WTC11 (cell line): Measurements from ENCODE around the gene CSNK1G1. TPM values are rescaled to one million over a fixed set of nuclear protein-coding genes. Genes with fewer than 3 reads are reported as not detected.

Experiments
- ATAC-seq: fragments of 200-7000 bp; cut with Tn5 transposase; 2 replicates; pipeline ENCODE4 v1.10.0; 2021; ENCODE audit warnings: mild to moderate bottlenecking, moderate library complexity
- CTCF ChIA-PET: fragments of 300-600 bp; sonication (Branson Sonifier 250); formaldehyde crosslinking; loops from one replicate; lab custom pipeline; 2021; ENCODE audit warnings: antibody characterized with exemption; lab: Charles Lee
- POLR2A ChIA-PET: fragments of 350-600 bp; sonication (Branson Sonifier 250); formaldehyde crosslinking; loops from one replicate; lab custom pipeline; 2021; ENCODE audit warnings: antibody characterized with exemption; lab: Charles Lee
- DNase-seq: peaks from one replicate; pipeline ENCODE4 v3.0.0; 2021; ENCODE audit warnings: low spot score
- H3K27ac Mint-ChIP-seq: 2 replicates; pipeline ENCODE4 v1.8.0; 2021; ENCODE audit warnings: mixed read lengths
- H3K27me3 Mint-ChIP-seq: 2 replicates; pipeline ENCODE4 v1.8.0; 2021; ENCODE audit warnings: low read depth, mild to moderate bottlenecking, moderate library complexity, mixed read lengths
- H3K36me3 Mint-ChIP-seq: 2 replicates; pipeline ENCODE4 v1.8.0; 2021; ENCODE audit warnings: mixed read lengths
- H3K4me1 Mint-ChIP-seq: 2 replicates; pipeline ENCODE4 v1.8.0; 2022; ENCODE audit warnings: mixed read lengths
- H3K4me3 Mint-ChIP-seq: 2 replicates; pipeline ENCODE4 v1.8.0; 2021; ENCODE audit warnings: mild to moderate bottlenecking, moderate library complexity, mixed read lengths
- H3K9me3 Mint-ChIP-seq: 2 replicates; pipeline ENCODE4 v1.8.0; 2021; ENCODE audit warnings: mixed read lengths
- ARID4B ChIP-seq: sonication (generic); formaldehyde crosslinking; IDR thresholded peaks from 2 replicates; pipeline ENCODE4 v1.8.0; 2023; ENCODE audit warnings: missing genetic modification reagents, mild to moderate bottlenecking, borderline replicate concordance
- ATF1 ChIP-seq: sonication (generic); formaldehyde crosslinking; IDR thresholded peaks from 2 replicates; pipeline ENCODE4 v1.8.1; 2023; ENCODE audit warnings: mild to moderate bottlenecking, moderate library complexity, missing genetic modification reagents
- ATF3 ChIP-seq: sonication (generic); formaldehyde crosslinking; conservative IDR thresholded peaks from 2 replicates; pipeline ENCODE4 v1.8.1; 2022; ENCODE audit warnings: mild to moderate bottlenecking, missing genetic modification reagents
- CREB1 ChIP-seq: sonication (generic); formaldehyde crosslinking; IDR thresholded peaks from 2 replicates; pipeline ENCODE4 v1.8.0; 2023; ENCODE audit warnings: mild to moderate bottlenecking, missing genetic modification reagents
- ELF4 ChIP-seq: sonication (generic); formaldehyde crosslinking; IDR thresholded peaks from 2 replicates; pipeline ENCODE4 v1.8.1; 2022; ENCODE audit warnings: low read depth, mild to moderate bottlenecking, moderate library complexity, missing genetic modification reagents
- ESRRA ChIP-seq: sonication (generic); formaldehyde crosslinking; IDR thresholded peaks from 2 replicates; pipeline ENCODE4 v1.8.1; 2022; ENCODE audit warnings: mild to moderate bottlenecking, missing genetic modification reagents, borderline replicate concordance
- IRF1 ChIP-seq: sonication (generic); formaldehyde crosslinking; IDR thresholded peaks from 2 replicates; pipeline ENCODE4 v1.8.0; 2023; ENCODE audit warnings: missing genetic modification reagents
- KAT7 ChIP-seq: sonication (generic); formaldehyde crosslinking; IDR thresholded peaks from 2 replicates; pipeline ENCODE4 v1.8.1; 2023; ENCODE audit warnings: missing genetic modification reagents, mild to moderate bottlenecking, borderline replicate concordance
- MYBL2 ChIP-seq: sonication (generic); formaldehyde crosslinking; IDR thresholded peaks from 2 replicates; pipeline ENCODE4 v1.8.1; 2023; ENCODE audit warnings: mild to moderate bottlenecking, moderate library complexity, missing genetic modification reagents
- NFE2L1 ChIP-seq: sonication (generic); formaldehyde crosslinking; IDR thresholded peaks from 2 replicates; pipeline ENCODE4 v1.8.1; 2023; ENCODE audit warnings: missing genetic modification reagents
- NFYB ChIP-seq: sonication (generic); formaldehyde crosslinking; conservative IDR thresholded peaks from 2 replicates; pipeline ENCODE4 v1.8.0; 2022; ENCODE audit warnings: low read depth, missing genetic modification reagents
- NR2C2 ChIP-seq: sonication (generic); formaldehyde crosslinking; IDR thresholded peaks from 2 replicates; pipeline ENCODE4 v1.8.0; 2022; ENCODE audit warnings: mild to moderate bottlenecking, missing genetic modification reagents
- PREB ChIP-seq: sonication (generic); formaldehyde crosslinking; IDR thresholded peaks from 2 replicates; pipeline ENCODE4 v1.8.1; 2022; ENCODE audit warnings: mild to moderate bottlenecking, missing genetic modification reagents, moderate library complexity, borderline replicate concordance
- TEAD1 ChIP-seq: sonication (generic); formaldehyde crosslinking; IDR thresholded peaks from 2 replicates; pipeline ENCODE4 v1.8.0; 2022; ENCODE audit warnings: mild to moderate bottlenecking, missing genetic modification reagents
- TP53 ChIP-seq: sonication (generic); formaldehyde crosslinking; IDR thresholded peaks from 2 replicates; pipeline ENCODE4 v1.8.1; 2023; ENCODE audit warnings: mild to moderate bottlenecking, missing genetic modification reagents
- USF1 ChIP-seq: sonication (generic); formaldehyde crosslinking; IDR thresholded peaks from 2 replicates; pipeline ENCODE4 v1.8.0; 2022; ENCODE audit warnings: mild to moderate bottlenecking, missing genetic modification reagents
- ZNF232 ChIP-seq: sonication (generic); formaldehyde crosslinking; IDR thresholded peaks from 2 replicates; pipeline ENCODE4 v1.8.0; 2022; ENCODE audit warnings: mild to moderate bottlenecking, missing genetic modification reagents
- ZNF425 ChIP-seq: fragments of 250-450 bp; sonication (Bioruptor Pico); conservative IDR thresholded peaks from 2 replicates; pipeline ENCODE4 v1.9.0; 2021; ENCODE audit warnings: mild to moderate bottlenecking
- ZNF512 ChIP-seq: sonication (generic); formaldehyde crosslinking; IDR thresholded peaks from 2 replicates; pipeline ENCODE4 v1.8.1; 2022; ENCODE audit warnings: missing genetic modification reagents, borderline replicate concordance
- total RNA-seq: library from RNA; stranded (reverse); gene quantifications from 3 replicates; pipeline ENCODE4 v1.2.3, GENCODE V29; 2021

The CSNK1G1 gene
- total RNA-seq, 1 experiment from 2014 or later = 19.3 TPM

- no peak for TF ChIP-seq PREB (CRISPR knock-in tag)
These were observed 30.3 kb upstream of the CSNK1G1 start (continued) for GRCh38 chr15:64386291-64386690.

- H3K9me3 Mint-ChIP-seq = no peaks in the 10 kb centered on the region
- H3K27me3 Mint-ChIP-seq = peaks cover 69% of the 10 kb centered on the region
- no peak overlapping the region for H3K27ac Mint-ChIP-seq
- ChIA-PET POLR2A (no interaction called here), CTCF (no interaction called here)
- DNase-seq = no peak
- peaks cover 11% of the 10 kb centered on the region for H3K4me1 Mint-ChIP-seq
- TF ChIP-seq USF1 (no peak), CREB1 (CRISPR knock-in tag) (no peak), IRF1 (no peak), ZNF512 (CRISPR knock-in tag) (no peak), ATF1 (no peak), KAT7 (no peak), NR2C2 (CRISPR knock-in tag) (no peak), ARID4B (CRISPR knock-in tag) (no peak), NFE2L1 (CRISPR knock-in tag) (no peak)
- no peak overlapping the region for H3K4me3 Mint-ChIP-seq
- 0 out of 2 replicates have a peak, but pooled peaks cover 2% of the 10 kb centered on the region for H3K36me3 Mint-ChIP-seq
- no peak for ATAC-seq
These were observed 27.8 kb upstream of the CSNK1G1 start for GRCh38 chr15:64383760-64384159.

- H3K36me3 Mint-ChIP-seq = peaks cover 5% of the 10 kb centered on the region
- ATAC-seq (peak; percentile 99), DNase-seq (peak; percentile 95)
- peak within 1 kb of the TSS; percentile 88 for H3K4me3 Mint-ChIP-seq
- ChIA-PET CTCF (interaction anchor here (0.5 to 0.6 kb wide), 2 partner anchors 22 to 47 kb away, joined by 3 read pairs; no protein-coding TSS in a partner anchor), POLR2A (interaction anchor here (0.6 to 0.7 kb wide), 2 partner anchors 9 to 111 kb away, joined by 3 to 4 read pairs; no protein-coding TSS in a partner anchor)
- H3K4me1 Mint-ChIP-seq = peaks cover 11% of the 10 kb centered on the region
- H3K27me3 Mint-ChIP-seq = peaks cover 65% of the 10 kb centered on the region
- H3K27ac Mint-ChIP-seq = peak within 1 kb of the TSS; percentile 60; the same call in 1 of the 2 replicates
- no peaks in the 10 kb centered on the region for H3K9me3 Mint-ChIP-seq
- TF ChIP-seq TEAD1 (CRISPR knock-in tag) (peak; percentile 26; the same call in 1 of the 2 replicates), ZNF232 (CRISPR knock-in tag) (no peak), TP53 (CRISPR knock-in tag) (peak; percentile 53; the same call in 1 of the 2 replicates), IRF1 (no peak), NFE2L1 (CRISPR knock-in tag) (no peak), ELF4 (CRISPR knock-in tag) (no peak), ATF3 (CRISPR knock-in tag) (no peak), ZNF425 (CRISPR knock-in tag) (no peak), MYBL2 (no peak), NFYB (CRISPR knock-in tag) (peak; percentile 94), ESRRA (no peak)
These were observed 25.2 kb upstream of the CSNK1G1 start, which contains the start of gene PCLAF for GRCh38 chr15:64381000-64381751. Gene PCLAF (minus strand): TSS chr15:64381441. CDS start chr15:64381371, 70 bp downstream.
